Frontal cortex (tissue), 4 donors: ENCODE measurements around the gene SERP2. TPM values are rescaled to one million over a fixed set of nuclear protein-coding genes. Genes with fewer than 3 reads are reported as not detected.

ENCODE experiments used
- DNase-seq, 2 donors: peaks; one replicate each; pipeline ENCODE4 v3.0.0; 2012; ENCODE audit warnings: low spot score in 2 of 2
- FAIRE-seq: peaks from 2 replicates; lab custom pipeline; 2012; peaks lifted over from hg19 to GRCh38; lab: Jason Lieb, UNC
- total RNA-seq: library from RNA; depleted of rRNA; stranded (reverse); fragments of >200 nt; gene quantifications from one replicate; pipeline ENCODE4 v1.2.3, GENCODE V29; 2014
- donor health status: control.
- donor health status: control.
- donor health status: control.

The SERP2 gene
- total RNA-seq, 1 donor from 2014 or later, result 26.1 TPM

- no peak for DNase-seq
- FAIRE-seq, result no peak
Observed at GRCh38 chr13:44354884-44355283, 18.7 kb upstream of the SERP2 start.

- no peak for DNase-seq
- FAIRE-seq, result no peak
Observed at GRCh38 chr13:44355621-44356020, 18.0 kb upstream of the SERP2 start.

- FAIRE-seq (no peak), DNase-seq (no peak)
Observed at GRCh38 chr13:44359983-44360375, 13.6 kb upstream of the SERP2 start.

- DNase-seq, result no peak
Observed at GRCh38 chr13:44362394-44363040, 11.1 kb upstream of the SERP2 start.

GRCh38 chr13:44363631-44364344, 9.8 kb upstream of the SERP2 start:
- no peak for FAIRE-seq
- no peak for DNase-seq

More at GRCh38 chr13:44362394-44363040, 11.1 kb upstream of the SERP2 start:
- no peak for FAIRE-seq

GRCh38 chr13:44364345-44365000, 9.2 kb upstream of the SERP2 start:
- DNase-seq (no peak), FAIRE-seq (no peak)

DNA sequence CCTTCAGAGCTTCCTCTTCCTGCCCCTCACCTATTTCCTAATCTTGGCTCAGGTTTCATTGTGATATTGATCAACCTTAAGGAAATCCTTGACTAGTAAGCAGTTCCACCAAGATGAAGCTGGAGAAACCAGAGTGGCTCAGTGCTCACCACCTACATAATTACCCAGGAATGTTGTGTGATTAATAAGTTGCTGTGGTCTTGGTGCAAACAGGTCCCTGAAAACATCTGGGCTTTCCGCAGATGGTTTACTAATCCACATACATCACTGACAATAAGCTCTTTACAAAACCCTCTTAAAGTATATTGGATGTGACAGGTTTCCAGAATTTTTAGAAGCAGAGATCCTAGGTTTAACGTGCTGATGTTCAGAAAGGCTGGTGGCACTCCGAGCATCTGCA, 8.6 kb upstream of the SERP2 start:
- no peak for DNase-seq
- no peak for FAIRE-seq

DNA sequence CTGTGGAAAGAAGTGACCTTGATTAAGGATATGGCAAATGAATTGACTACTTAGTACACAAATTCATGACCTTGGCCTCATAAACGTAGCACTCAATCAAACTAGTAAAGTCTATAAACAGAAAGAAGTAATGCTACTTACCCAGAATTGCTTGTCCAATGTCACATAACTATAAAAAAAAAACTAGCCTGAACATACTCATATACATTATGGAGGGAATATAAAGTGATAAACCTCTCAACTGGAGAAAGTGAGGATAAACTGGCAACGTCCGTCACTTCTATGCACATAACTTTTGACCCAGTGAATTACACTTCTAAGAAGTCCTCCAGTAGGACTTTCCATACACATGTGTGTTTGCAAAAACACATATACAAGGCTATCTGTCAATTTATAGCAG, 7.7 kb upstream of the SERP2 start:
- DNase-seq (no peak), FAIRE-seq (no peak)

DNA sequence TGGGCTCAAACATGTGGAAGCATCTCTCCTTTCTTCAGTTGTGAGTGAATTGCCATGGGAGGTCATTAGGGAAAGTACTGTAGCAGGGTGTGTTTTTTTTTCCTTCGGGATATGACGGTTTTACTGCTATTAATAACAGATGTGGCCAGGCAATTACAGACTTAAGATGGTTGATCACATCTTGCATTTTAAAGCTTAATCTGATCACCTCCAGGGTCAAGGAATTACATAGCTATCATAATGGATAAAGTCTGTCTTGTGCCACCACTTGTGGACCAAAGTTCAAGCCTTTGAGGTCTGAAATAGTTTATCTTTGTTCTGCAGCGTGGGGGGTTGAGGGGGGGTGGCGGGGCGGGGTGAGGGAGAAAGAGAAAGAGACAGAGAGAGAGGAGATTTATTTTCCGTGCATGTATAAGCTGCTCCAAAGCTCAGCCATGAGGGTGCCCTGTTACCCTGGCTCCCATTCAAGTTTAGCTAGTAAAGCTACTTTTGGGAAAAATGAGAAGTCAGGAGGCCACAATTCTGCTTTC, 5.5 kb upstream of the SERP2 start:
- FAIRE-seq (no peak), DNase-seq (no peak)

- FAIRE-seq (no peak), DNase-seq (no peak)
Observed at GRCh38 chr13:44368599-44369368, 4.8 kb upstream of the SERP2 start.

DNA sequence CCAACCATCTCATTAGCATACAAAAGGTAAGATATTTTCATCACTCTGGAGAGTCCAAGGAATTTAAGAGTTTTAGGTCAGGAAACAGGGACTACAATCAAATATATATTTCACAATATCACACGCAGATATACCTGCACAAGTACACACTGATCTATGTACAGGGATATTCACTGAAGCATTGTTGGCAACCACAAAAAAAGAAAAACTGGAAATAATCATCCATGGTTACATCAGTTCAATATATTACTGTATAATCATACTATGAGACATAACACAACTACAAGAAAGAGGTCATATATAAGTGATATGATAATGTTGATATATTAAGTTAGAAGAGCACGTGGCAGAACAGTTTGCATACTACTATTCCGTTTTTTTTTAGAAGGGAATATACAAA, 2.2 kb upstream of the SERP2 start:
- FAIRE-seq, result no peak
- no peak for DNase-seq

GRCh38 chr13:44373247-44373600, 400 bp upstream of the SERP2 start:
- DNase-seq, result no peak
- no peak for FAIRE-seq

DNA sequence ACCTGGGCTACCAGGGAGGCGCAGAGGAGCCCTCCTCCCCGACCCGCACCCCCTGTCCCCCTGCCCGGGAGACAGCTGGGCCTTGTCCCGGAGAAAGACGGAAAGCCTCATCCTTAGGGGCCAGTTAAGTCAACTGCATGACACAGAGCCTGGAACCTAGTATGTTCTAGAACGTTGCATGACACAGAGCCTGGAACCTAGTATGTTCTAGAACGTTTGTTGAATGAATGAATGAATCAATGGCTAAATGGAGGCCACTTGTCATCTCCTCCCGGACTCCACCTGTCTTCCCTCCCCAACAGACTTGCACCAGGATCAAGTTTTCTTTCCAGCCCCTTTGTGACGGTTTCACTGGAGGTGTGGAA, 706 bp downstream of the SERP2 start:
- FAIRE-seq (no peak), DNase-seq (no peak)

DNA sequence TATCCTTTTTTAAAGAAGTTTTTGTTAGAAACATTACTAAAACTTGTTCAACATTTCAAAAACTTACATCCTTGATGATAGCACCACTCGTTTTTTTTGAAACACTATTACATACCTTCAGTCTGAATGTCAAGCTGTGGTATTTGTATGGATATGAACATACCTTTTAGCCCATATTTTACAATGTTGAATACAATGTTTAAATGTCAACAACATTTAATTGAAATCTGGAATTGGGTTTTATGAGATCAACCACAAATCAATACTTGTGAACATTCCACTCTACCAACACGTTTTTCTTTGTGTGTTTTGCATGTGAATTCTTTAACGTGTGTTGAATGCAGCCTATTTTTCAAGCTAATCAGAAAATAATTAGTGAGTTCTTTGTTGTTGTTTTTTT, 4.7 kb downstream of the SERP2 start:
- no peak for FAIRE-seq
- DNase-seq, result no peak

GRCh38 chr13:44379885-44380284, 6.3 kb downstream of the SERP2 start:
- DNase-seq (no peak), FAIRE-seq (no peak)

GRCh38 chr13:44380404-44381165, 7.0 kb downstream of the SERP2 start:
- DNase-seq (no peak), FAIRE-seq (no peak)

GRCh38 chr13:44382635-44383145, 9.1 kb downstream of the SERP2 start:
- FAIRE-seq (no peak), DNase-seq (no peak)

DNA sequence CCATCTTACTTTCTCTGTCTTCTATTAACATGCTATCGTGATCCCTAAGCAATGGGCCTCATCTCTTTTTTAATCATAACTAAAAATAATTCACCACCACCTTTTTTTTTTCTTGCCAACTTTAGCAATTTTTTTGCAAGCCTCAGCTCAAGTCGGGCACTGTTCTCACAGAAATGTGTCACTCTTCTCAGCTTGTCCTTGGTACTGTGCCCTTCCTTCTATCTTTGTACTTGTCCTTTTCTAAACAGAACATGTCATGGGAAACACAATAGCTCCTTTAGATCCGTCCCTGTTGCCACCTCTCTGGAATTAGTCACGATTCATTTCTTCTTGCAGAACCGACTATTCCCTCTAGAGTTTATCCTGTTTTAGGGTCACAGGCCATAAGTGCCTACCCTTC, 10.3 kb downstream of the SERP2 start:
- DNase-seq, result no peak
- no peak for FAIRE-seq

DNA sequence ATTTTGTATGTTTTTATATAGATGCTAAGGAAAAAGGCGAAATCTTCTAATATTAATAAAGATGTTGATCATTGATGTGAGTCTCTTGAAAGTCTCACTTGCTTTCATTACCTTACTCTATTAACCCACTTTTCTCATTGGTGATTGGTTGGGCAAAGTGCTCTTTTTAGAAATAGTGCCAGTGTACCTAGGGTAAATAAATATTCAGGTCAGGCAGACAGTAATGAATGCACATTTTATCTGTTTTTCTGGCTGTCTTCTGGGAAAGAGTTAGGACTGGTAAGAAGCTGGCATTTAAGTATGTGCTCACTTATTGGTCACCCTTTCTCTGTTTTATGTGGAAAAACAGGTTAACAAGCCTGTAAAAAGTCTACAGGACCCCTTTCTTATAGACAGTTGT, 11.2 kb downstream of the SERP2 start:
- no peak for DNase-seq
- FAIRE-seq, result no peak

GRCh38 chr13:44385401-44385800, 11.8 kb downstream of the SERP2 start:
- FAIRE-seq (no peak), DNase-seq (no peak)
